CD4-positive, alpha-beta T cell treated with Interleukin-10 for 1 hour (primary cell): ENCODE measurements around the gene NCLN.
A peak's percentile ranks its signal among the peaks of the same experiment; 100 is the strongest.
"Not testable (repeated sequence)": the region's sequence is repeated elsewhere in the genome, so short reads cannot be mapped to it uniquely, and the experiment has no call there.

Experiments
- DNase-seq: peaks from one replicate; pipeline ENCODE4 v3.0.0-alpha.2; 2020

The NCLN gene

DNA sequence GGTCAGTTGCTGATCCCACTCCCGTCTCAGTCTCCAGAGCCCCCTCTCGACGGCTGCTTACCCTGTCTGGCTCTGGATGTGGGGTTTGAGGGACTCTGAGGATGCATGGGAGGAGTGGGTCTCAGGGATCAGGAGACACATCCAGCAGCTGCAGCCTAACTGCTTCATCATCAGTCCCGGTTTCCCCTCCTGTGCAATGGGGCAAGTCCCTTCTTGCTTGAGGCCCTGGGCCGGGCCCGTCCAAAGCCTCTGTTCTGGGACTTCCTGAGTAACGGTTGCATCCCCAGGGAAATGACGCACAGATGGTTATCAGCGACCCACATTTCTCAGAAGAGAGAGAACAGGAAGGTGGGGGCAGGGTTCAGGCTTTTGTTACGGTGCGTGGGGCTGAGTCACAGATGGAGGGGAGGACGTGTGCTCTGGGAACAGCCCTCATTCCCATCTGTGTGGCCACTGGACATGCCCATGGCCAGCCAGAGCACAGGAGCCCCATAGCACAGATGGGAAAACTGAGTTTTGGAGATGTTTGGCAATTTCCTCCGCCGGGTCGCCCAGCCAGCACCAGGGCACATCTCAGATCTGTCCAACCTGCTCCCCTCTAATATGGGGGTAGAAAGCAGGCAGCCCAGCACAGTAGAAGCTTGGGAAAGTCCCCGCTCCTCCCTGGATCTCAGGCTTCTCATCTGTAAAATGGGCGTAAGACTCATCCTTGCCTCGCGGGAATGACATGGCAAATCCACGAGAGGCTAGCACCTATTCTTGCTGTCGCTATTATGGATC, 30.6 kb upstream of the NCLN start:
- DNase-seq = peak; percentile 90

DNA sequence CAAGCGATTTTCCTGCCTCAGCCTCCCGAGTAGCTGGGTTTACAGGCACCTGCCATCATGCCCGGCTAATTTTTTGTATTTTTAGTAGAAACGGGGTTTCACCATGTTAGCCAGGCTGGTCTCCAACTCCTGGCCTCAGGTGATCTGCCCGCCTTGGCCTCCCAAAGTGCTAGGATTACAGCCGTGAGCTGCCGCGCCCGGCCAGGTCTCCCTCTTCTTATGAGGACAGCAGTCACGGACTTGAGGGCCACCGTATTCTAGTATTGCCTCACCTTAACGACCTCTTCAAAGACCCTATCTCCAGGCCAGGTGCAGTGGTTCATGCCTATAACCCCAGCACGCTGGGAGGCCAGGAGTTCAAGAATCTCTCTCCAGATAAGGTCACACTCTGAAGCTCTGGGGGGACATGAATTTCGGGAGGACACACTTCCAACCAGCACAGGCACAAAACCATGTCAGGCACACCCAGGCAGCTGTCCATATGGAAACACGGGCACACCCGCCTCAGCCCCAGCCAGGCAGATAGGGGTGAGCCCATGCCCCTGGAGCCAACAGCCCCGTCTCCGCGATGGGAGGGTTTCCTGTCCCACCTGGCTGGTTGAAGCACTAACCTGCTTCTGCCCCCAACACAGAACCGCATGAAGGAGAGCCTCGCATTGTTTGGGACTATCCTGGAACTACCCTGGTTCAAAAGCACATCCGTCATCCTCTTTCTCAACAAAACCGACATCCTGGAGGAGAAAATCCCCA, 28.5 kb upstream of the NCLN start:
- DNase-seq = no peak

DNA sequence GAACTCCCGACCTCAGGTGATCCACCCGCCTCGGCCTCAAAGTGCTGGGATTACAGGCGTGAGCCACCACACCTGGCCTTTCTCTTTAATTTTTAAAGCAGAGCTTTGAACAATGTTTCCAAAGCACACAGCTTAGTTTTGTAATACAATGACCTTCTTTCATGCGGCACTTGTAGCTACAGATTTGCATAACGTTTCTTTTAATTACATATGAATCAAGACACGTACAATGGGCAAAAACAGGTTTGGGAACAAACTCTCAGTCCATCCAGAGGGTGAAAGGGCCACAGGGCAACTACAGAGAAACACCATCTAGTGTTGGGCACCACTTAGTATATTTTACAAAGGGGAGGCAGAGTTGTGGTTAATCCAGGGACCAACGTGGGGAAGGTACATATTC, 26.2 kb upstream of the NCLN start:
- no peak for DNase-seq

DNA sequence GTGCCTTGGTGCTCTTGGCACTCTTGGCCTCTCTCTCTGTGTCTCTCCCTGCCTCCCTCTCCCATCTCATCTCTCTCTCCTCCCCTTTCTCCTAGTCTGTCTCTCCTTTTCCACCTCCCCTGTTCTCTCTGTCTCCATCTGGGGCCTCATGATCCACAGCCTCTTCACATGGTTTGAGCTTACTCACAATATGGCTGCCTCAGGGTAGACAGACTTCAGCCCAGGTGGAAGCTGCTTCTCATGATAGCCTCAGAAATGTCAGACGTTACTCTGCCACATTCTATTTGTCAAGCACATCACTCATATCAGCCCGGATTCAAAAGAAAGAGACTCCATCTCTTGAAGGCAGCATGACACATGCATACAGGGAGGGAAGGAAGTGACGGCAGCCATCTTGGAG, 25.5 kb upstream of the NCLN start:
- no peak for DNase-seq

DNA sequence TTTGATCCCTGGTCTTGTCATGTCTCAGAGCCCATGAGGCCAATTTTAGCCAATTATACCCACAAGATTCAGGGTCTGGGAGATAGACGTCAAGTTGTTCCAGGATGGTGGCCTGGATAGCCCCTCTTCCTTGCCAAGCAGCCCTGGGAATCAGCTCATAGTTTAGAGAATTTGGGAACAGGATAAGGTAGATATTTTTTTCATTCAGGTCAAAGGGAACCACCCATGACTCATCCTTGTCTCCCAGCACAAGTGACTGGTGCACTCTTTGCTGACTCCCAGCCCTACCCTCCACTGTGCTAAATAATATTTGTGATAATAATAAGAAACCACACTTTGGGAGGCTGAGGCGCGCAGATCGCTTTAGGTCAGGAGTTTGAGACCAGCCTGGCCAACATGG, 24.3 kb upstream of the NCLN start:
- DNase-seq = no peak

DNA sequence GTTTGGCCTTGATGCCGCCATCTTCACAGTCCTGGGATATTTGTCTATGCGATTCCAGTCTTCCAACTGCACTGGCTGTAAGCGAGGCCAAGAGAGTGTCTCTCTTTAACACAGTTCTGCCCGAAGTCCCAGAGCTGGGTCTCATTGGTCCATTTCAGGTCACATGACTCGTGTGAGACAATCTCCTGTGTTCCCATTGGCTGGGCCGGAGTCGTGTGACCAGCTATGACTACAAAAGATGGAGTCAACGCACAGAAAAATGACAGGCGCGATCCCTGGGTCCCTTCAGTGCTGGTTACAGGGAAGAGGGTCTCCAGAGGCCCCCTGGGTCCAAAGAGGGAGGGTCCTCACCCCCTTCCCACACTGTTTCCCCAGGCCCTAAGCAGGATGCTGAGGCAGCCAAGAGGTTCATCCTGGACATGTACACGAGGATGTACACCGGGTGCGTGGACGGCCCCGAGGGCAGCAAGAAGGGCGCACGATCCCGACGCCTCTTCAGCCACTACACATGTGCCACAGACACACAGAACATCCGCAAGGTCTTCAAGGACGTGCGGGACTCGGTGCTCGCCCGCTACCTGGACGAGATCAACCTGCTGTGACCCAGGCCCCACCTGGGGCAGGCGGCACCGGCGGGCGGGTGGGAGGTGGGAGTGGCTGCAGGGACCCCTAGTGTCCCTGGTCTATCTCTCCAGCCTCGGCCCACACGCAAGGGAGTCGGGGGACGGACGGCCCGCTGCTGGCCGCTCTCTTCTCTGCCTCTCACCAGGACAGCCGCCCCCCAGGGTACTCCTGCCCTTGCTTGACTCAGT, 23.1 kb upstream of the NCLN start:
- no peak for DNase-seq

DNA sequence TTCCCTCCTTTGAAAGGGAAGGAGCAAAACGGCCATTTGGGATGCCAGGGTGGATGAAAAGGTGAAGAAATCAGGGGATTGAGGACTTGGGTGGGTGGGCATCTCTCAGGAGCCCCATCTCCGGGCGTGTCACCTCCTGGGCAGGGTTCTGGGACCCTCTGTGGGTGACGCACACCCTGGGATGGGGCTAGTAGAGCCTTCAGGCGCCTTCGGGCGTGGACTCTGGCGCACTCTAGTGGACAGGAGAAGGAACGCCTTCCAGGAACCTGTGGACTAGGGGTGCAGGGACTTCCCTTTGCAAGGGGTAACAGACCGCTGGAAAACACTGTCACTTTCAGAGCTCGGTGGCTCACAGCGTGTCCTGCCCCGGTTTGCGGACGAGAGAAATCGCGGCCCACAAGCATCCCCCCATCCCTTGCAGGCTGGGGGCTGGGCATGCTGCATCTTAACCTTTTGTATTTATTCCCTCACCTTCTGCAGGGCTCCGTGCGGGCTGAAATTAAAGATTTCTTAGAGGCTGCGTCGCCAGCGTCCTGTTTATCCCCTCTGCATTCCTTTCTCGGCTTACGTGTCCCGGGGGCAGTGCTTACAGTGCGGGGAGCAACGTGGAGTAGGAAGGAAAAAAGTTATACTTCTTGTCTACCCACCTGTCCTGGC, 22.4 kb upstream of the NCLN start:
- peak; percentile 84 for DNase-seq

DNA sequence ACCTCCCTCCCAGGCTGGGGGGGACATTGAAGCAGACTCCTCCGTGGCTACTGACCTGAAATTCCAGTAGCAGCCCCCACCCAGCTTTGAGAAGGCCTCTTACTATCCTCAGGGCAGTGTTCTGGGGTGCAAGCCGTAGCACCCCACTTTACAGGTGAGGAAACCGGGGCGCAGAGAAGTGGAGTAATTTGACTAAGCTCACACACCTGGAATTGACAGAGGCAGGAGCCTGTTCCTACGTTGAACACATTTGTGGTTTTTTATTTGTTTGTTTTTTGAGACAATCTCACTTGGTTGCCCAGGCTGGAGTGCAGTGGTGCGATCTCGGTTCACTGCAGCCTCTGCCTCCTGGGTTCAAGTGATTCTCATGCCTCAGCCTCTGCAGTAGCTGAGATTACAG, 21.8 kb upstream of the NCLN start:
- no peak for DNase-seq

DNA sequence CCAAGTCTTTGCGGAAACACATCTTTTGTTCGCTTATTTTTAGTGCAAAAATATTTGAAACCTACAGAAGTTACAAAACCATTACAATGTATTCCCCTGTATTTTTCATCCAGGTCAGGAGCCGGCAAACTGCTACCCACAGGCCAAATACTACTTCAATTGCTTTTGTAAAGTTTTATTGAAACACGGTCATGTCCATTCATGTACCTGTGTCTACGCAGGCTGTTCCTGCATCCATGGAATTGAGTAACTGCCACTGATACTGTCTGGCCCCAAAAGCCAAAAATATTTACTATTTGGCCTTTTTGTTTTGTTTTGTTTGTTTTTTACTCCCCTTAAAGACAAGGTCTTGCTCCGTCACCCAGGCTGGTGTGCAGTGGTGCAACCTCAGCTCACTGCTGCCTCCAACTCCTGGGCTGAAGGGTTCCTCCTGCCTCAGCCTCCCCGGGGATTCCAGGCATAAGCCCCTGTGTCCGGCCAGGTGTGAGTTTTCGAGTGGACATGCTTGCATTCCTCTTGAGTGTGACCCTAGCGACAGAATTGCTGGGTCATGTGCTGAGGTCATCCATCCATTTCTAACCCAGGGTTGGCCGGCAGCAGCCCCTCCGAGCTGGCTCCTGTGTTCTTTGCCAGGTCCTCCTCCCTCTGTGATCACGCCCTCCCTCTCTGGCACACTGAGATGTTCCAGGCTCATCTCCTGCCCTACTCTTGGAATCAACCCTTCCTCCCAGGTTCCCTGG, 18.0 kb upstream of the NCLN start:
- no peak for DNase-seq

DNA sequence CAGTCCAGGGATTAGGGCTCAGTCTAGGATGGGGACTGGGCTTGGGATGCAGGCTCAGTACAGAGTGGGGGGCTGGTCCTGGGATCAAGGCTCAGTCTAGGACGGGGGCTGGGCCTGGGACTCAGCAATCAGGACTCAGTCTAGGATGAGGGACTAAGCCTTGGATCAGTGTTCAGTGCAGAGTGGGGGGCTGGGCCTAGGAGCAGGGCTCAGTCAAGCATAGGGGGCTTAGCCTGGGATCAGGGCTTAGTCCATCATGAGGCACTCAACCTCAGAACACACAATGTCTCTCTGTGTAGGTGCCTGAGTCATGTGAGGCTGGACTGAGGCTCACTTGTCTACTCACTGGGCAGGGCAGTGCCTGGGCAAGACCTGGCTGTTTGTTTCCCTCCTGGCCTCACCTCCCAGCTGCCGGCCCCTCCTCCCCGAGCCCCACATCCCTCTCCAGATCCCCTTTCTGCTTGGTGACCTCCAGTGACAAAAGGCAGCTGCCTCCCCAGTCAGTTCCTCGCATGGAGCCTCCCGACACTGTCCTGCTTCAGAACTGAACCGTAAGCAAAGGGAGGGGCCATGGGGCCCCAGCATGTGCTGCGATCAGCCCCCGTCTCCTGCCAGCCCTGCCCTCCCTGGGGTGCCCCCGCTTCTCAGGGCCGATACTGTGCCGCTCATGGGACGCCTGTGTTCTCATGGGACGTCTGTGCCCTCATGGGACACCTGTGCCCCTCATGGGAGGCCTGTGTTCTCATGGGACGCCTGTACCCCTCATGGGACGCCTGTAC, 13.6 kb upstream of the NCLN start:
- DNase-seq = no peak

DNA sequence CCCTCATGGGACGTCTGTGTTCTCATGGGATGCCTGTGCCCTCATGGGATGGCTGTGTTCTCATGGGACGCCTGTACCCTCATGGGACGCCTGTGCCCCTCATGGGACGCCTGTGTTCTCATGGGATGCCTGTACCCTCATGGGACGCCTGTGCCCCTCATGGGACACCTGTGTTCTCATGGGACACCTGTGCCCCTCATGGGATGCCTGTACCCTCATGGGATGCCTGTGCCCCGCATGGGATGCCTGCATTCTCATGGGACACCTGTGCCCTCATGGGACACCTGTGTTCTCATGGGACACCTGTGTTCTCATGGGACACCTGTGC, 13.1 kb upstream of the NCLN start:
- not testable (repeated sequence) for DNase-seq

DNA sequence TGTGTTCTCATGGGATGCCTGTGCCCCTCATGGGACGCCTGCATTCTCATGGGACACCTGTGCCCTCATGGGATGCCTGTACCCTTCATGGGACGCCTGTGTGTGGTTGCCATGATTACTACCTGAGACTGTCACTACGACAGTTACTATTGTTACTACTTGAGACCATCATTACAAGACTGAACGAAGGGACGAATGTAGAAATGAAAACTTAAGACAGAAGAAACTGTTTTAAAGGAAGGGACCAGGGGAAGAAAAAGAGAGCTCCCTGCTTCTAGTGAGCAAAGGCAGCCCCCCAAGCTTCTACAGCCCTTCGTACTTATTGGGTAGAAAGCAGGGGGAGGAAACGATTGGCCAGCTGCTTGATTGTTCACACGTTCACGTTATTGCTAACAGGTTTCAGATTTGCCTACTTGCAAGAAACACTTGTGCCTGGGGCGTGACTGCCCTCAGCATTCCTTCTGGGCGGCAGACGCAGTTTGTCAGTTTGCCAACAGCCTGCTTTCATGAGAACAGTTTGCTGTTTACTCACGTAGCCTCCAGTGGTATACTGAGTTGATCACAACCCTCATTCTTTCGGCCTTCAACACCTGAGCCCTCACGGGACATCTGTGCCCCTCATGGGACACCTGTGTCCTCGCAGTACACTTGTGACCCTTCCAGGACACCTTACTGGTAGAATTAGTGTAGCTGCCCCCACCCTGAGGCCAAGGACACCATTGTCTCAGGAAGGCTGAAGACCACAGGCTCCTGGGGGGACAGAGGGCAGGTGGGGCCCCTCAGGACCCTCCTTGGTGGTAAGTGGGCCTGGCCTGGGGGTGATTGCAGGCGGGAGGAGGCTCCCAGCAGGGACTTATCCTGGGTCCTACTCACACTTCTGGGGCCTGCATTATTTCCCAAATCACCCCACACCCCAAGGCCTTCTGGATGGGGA, 9.7 kb upstream of the NCLN start:
- DNase-seq = peak; percentile 52

DNA sequence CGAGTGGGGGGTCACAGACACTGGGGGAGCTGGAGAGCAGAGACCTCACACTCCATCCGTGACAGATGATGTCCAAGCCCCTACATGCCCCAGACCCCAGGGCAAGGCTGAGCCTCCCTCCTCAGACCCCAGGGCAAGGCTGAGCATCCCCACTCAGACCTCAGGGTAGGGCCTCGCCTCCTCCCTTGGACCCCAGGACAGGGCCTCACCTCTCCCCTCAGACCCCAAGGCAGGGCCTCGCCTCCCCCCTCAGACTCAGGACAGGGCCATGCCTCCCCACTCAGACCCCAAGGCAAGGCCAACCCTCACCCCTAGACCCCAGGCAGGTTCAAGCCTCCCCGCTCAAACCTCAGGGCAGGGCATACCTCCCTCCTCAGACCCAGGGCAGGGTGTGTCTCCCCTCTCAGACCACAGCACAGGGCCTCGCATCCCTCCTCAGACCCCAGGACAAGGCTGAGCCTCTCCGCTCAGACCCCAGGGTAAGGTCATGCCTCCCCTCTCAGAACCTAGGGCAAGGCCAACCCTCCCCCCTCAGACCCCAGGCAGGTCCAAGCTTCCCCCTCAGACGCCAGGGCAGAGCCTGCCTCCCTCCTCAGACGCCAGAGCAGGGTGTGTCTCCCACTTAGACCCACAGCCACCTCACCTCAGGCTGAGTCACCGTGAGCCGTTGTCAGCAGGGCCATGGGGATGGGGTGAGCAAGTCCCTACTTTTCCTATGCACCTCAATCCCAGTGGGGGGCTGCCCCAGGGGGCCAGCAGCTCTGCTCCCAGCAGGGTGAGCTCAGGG, 8.8 kb upstream of the NCLN start:
- DNase-seq = peak; percentile 73

DNA sequence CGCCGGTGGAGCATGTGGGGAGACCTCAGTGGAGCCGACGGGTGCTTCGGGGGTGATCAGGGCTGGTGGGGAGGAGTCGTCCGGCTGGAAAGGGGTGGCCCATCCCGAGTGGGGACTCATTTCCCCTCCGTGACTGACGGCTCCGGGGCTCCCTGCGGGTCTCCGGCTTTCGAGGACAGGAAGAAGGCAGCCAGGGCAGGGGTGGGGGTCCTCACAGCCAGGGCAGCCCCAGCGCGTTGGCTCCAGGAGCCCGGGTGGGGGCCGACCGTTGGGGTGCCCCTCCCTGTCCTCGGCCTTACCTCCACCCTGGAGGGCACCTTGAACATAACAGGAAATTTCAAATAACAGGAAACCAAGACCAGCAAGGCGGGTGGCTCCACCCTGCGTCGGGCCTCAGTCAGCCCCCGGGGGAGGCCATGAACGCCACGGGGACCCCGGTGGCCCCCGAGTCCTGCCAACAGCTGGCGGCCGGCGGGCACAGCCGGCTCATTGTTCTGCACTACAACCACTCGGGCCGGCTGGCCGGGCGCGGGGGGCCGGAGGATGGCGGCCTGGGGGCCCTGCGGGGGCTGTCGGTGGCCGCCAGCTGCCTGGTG, 7.3 kb upstream of the NCLN start, which contains the start of gene S1PR4:
Gene S1PR4, plus strand, starts transcription at position 393 of the 596 bp plus-strand sequence. Its CDS starts 24 bp downstream, at position 417.
- DNase-seq = peak; percentile 81

DNA sequence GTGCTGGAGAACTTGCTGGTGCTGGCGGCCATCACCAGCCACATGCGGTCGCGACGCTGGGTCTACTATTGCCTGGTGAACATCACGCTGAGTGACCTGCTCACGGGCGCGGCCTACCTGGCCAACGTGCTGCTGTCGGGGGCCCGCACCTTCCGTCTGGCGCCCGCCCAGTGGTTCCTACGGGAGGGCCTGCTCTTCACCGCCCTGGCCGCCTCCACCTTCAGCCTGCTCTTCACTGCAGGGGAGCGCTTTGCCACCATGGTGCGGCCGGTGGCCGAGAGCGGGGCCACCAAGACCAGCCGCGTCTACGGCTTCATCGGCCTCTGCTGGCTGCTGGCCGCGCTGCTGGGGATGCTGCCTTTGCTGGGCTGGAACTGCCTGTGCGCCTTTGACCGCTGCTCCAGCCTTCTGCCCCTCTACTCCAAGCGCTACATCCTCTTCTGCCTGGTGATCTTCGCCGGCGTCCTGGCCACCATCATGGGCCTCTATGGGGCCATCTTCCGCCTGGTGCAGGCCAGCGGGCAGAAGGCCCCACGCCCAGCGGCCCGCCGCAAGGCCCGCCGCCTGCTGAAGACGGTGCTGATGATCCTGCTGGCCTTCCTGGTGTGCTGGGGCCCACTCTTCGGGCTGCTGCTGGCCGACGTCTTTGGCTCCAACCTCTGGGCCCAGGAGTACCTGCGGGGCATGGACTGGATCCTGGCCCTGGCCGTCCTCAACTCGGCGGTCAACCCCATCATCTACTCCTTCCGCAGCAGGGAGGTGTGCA, 6.6 kb upstream of the NCLN start:
- peak; percentile 41 for DNase-seq

DNA sequence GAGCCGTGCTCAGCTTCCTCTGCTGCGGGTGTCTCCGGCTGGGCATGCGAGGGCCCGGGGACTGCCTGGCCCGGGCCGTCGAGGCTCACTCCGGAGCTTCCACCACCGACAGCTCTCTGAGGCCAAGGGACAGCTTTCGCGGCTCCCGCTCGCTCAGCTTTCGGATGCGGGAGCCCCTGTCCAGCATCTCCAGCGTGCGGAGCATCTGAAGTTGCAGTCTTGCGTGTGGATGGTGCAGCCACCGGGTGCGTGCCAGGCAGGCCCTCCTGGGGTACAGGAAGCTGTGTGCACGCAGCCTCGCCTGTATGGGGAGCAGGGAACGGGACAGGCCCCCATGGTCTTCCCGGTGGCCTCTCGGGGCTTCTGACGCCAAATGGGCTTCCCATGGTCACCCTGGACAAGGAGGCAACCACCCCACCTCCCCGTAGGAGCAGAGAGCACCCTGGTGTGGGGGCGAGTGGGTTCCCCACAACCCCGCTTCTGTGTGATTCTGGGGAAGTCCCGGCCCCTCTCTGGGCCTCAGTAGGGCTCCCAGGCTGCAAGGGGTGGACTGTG, 5.9 kb upstream of the NCLN start:
- no peak for DNase-seq

DNA sequence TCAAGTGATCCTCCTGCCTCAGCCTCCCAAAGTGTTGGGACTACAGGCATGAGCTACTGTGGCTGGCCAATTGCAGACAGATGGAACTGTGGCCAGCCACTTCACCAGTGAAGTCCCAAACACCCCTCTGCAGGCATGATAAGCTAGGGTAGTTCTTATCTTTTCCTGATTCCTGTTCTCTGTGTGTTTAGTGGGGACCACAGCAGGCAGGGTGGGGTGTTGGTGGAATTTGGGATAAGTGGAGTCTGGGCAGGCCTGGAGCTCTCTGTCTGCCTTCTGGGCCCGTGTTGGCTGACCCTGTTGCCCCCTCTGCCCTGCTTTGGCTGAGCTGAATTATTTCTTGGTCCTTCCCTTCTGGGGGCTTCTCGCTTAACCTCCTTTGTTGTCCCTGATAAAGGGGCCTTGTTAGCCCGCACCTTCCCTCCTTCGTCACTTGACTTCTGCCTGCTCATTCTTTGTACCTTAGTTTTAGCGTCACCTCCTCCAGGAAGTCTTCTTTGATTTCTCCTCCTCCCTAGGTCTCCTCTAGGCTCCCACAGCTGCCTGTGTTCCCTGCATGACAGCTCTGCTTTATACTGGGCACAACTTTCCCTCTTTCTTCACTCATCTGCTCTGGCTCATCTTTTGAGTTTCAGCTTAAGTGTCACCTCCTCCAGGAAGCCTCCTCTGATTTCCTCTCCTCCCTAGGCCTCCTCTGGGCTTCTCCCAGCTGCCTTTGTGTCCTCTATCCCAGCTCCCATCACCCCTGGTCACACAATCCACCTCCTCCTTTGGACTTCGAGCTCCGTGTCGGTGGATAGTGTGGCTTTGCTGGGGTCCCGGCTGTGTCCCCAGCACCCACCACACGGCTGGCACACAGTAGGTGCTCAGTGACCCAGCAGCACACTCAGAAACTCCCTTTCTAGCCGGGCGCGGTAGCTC, 1.7 kb upstream of the NCLN start:
- DNase-seq = no peak
